ENCODE measurements around the gene LZTFL1.
"Not testable (repeated sequence)": the region's sequence is repeated elsewhere in the genome, so short reads cannot be mapped to it uniquely, and the experiment has no call there.

Gene LZTFL1

GRCh38 chr3:45864760-45865519 is 23.0 kb upstream of the LZTFL1 start:
- DNase-seq: no peak

GRCh38 chr3:45861043-45861719 is 19.3 kb upstream of the LZTFL1 start:
- DNase-seq: no peak

- no peak for DNase-seq
These were observed 18.6 kb upstream of the LZTFL1 start for GRCh38 chr3:45860481-45860880.

- DNase-seq: no peak
These were observed 17.1 kb upstream of the LZTFL1 start for GRCh38 chr3:45858809-45859543.

- not testable (repeated sequence) for DNase-seq
These were observed 15.1 kb upstream of the LZTFL1 start for GRCh38 chr3:45857024-45857423.

- not testable (repeated sequence) for DNase-seq
These were observed 14.4 kb upstream of the LZTFL1 start for GRCh38 chr3:45856323-45856722.

- DNase-seq: no peak
These were observed 10.9 kb upstream of the LZTFL1 start for GRCh38 chr3:45852828-45853227.

- DNase-seq: no peak
These were observed 6.5 kb upstream of the LZTFL1 start for GRCh38 chr3:45848392-45848791.

GRCh38 chr3:45844616-45845015 is 2.7 kb upstream of the LZTFL1 start:
- no peak for DNase-seq

GRCh38 chr3:45842851-45843625 is 1.1 kb upstream of the LZTFL1 start:
- no peak for DNase-seq

- no peak for DNase-seq
These were observed 531 bp downstream of the LZTFL1 start for GRCh38 chr3:45841420-45841756.

- DNase-seq: no peak
These were observed 3.5 kb downstream of the LZTFL1 start for GRCh38 chr3:45838466-45838865.

- DNase-seq: no peak
These were observed 9.2 kb downstream of the LZTFL1 start for GRCh38 chr3:45832699-45833098.

GRCh38 chr3:45830121-45830520 is 11.8 kb downstream of the LZTFL1 start:
- no peak for DNase-seq

GRCh38 chr3:45826908-45827307 is 15.0 kb downstream of the LZTFL1 start:
- DNase-seq: no peak

- no peak for DNase-seq
These were observed 15.6 kb downstream of the LZTFL1 start for GRCh38 chr3:45826321-45826720.

- no peak for DNase-seq
These were observed 20.8 kb downstream of the LZTFL1 start for GRCh38 chr3:45821127-45821526.

GRCh38 chr3:45819543-45819942 is 22.4 kb downstream of the LZTFL1 start:
- DNase-seq: no peak

- DNase-seq: no peak
These were observed 23.9 kb downstream of the LZTFL1 start for GRCh38 chr3:45817831-45818522.

GRCh38 chr3:45816544-45816943 is 25.4 kb downstream of the LZTFL1 start:
- no peak for DNase-seq

- no peak for DNase-seq
These were observed 27.6 kb downstream of the LZTFL1 start for GRCh38 chr3:45814322-45814721.

Measured in NCI-H446 treated with DMSO at 0.1 percent for 48 hours (cell line).